Panc1 (cell line): ENCODE data around the gene DCXR. TPM values are rescaled to one million over a fixed set of nuclear protein-coding genes. Genes with fewer than 3 reads are reported as not detected.

Experiments
- ATAC-seq: fragments of 200-7000 bp; cut with Tn5 transposase; 2 replicates; pipeline ENCODE4 v1.9.1; 2020; ENCODE audit warnings: mild to moderate bottlenecking, moderate library complexity
- BruUV-seq: library from RNA; stranded (reverse); fragments of 400-500 nt; replicated peaks from 2 replicates; lab custom pipeline; 2021; lab: Mats Ljungman, UMichigan
- CTCF ChIA-PET: fragments of 300-600 bp; sonication (Branson Sonifier 250); formaldehyde crosslinking; loops from one replicate; lab custom pipeline; 2022; ENCODE audit warnings: antibody characterized with exemption; lab: Charles Lee
- POLR2A ChIA-PET: fragments of 300-600 bp; sonication (Branson Sonifier 250); formaldehyde crosslinking; loops from one replicate; lab custom pipeline; 2022; ENCODE audit warnings: antibody characterized with exemption; lab: Charles Lee
- DNase-seq: peaks from one replicate; pipeline ENCODE4 v3.0.0-alpha.2; 2010; ENCODE audit warnings: low read depth, low spot score
- H3K27ac ChIP-seq: 2 replicates; pipeline ENCODE4 v1.5.1; 2011; ENCODE audit warnings: mild to moderate bottlenecking, low read length, inconsistent platforms
- H3K27me3 ChIP-seq: fragments of 200-500 bp; sonication (Bioruptor generic); 2 replicates; pipeline ENCODE4 v1.6.0; 2014; ENCODE audit warnings: low read length, inconsistent platforms; ENCODE audit not compliant: control insufficient read depth, insufficient read depth
- H3K36me3 ChIP-seq: fragments of 200-500 bp; sonication (Bioruptor generic); 2 replicates; pipeline ENCODE4 v1.5.1; 2014; ENCODE audit warnings: inconsistent platforms, mild to moderate bottlenecking, low read length, moderate library complexity; ENCODE audit not compliant: control insufficient read depth, insufficient read depth
- H3K4me1 ChIP-seq: 2 replicates; pipeline ENCODE4 v1.5.1; 2011; ENCODE audit warnings: inconsistent platforms, mild to moderate bottlenecking, low read length, moderate library complexity; ENCODE audit not compliant: control insufficient read depth, insufficient read depth
- H3K4me3 ChIP-seq, 2 experiments: 2 replicates each; pipeline ENCODE4 v1.5.1; 2011 to 2012; ENCODE audit warnings: low read depth in 2 of 2, low read length in 2 of 2, mild to moderate bottlenecking in 2 of 2, inconsistent platforms in 1 of 2, moderate library complexity in 1 of 2
- H3K9me3 ChIP-seq: fragments of 200-500 bp; sonication (Bioruptor generic); 2 replicates; pipeline ENCODE4 v1.5.1; 2014; ENCODE audit warnings: low read depth, mild to moderate bottlenecking, inconsistent platforms, low read length, moderate library complexity; ENCODE audit not compliant: control insufficient read depth, insufficient read depth
- POLR2AphosphoS5 ChIP-seq: IDR thresholded peaks from 2 replicates; pipeline ENCODE4 v1.6.1; 2012; ENCODE audit warnings: mild to moderate bottlenecking, low read depth, low read length, moderate library complexity
- SIN3A ChIP-seq: IDR thresholded peaks from 2 replicates; pipeline ENCODE4 v1.6.1; 2012; ENCODE audit warnings: low read depth, mild to moderate bottlenecking, low read length, moderate library complexity, borderline replicate concordance; ENCODE audit not compliant: insufficient read depth
- TCF7L2 ChIP-seq: IDR thresholded peaks from 2 replicates; pipeline ENCODE4 v1.6.1; 2011; ENCODE audit warnings: mild to moderate bottlenecking, low read depth, low read length, inconsistent platforms
- in situ Hi-C: cut with HindIII; loops from 2 replicates; pipeline ENCODE4 v1.10.0; 2016; ENCODE audit warnings: low sequenced_read_pairs, low pct_unique_long_range_greater_than_20kb
- intact Hi-C: fragments of 100-400 bp; cut with micrococcal nuclease; formaldehyde crosslinking; loops from one replicate; pipeline ENCODE4 v1.10.0; 2022; ENCODE audit not compliant: unreplicated experiment
- total RNA-seq: library from RNA; stranded (reverse); gene quantifications from one replicate; pipeline ENCODE4 v1.2.1, GENCODE V29; 2021; ENCODE audit not compliant: unreplicated experiment
- TF ChIP-seq, protein P1 (sequence below), 2 experiments: IDR thresholded peaks; 2 replicates each; pipeline ENCODE4 v1.6.1; 2011 to 2012; ENCODE audit warnings: low read depth in 2 of 2, control low read depth in 1 of 2, low read length in 1 of 2, mild to moderate bottlenecking in 1 of 2, moderate library complexity in 1 of 2; ENCODE audit not compliant: insufficient read depth in 1 of 2
- TF ChIP-seq, protein P2 (sequence below): fragments of 450-650 bp; IDR thresholded peaks from 2 replicates; pipeline ENCODE4 v1.5.1; 2017; ENCODE audit warnings: mild to moderate bottlenecking

The DCXR gene
- total RNA-seq, 1 experiment from 2014 or later = 128 TPM

DNA sequence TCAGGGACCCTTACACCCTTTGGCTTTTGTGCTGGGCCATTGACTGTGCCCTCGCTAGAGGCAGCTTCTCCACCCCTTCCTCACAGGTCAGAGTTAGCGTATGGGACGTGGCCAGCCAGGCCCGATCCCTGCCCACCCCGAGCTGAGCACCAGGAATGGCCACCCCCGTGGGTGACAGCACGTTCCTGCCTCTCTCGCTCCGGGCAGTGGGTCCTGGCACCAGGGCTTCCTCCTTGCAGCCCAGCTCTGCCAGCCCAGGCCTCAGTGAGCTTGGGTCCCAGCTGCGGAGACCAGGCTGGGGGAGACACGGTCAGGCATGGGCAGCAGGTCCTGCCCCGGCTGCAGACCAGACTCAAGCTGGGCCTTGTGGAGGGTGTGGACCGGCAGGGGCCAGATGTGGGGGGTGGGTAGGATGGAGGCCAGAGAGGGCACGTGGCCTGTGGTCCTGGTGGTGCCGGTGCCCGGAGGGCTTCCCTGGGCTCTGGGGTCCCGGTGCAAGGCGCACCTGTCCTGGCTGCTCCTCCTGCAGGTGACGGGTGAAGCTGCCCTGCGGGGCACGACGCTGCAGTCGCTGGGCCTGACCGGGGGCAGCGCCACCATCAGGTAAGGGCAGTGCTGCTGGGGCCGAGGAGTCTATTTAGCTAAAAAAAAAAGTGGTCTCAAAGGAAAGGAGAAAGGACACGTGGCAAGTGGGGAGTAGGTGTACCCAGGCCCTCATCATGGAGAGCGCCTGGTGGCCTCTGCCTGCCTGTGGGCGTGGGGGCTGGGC is 41.9 kb downstream of the DCXR start:
- CTCF ChIA-PET = no interaction called here
- H3K27me3 ChIP-seq = no peaks in the 10 kb centered on the region
- in situ Hi-C loops (no loop called here), intact Hi-C loops (no loop called here)
- H3K27ac ChIP-seq = no peak overlapping the region
- ATAC-seq (no peak), DNase-seq (no peak)
- H3K4me1 ChIP-seq = peaks cover 22% of the 10 kb centered on the region
- TF ChIP-seq, protein P1, sequence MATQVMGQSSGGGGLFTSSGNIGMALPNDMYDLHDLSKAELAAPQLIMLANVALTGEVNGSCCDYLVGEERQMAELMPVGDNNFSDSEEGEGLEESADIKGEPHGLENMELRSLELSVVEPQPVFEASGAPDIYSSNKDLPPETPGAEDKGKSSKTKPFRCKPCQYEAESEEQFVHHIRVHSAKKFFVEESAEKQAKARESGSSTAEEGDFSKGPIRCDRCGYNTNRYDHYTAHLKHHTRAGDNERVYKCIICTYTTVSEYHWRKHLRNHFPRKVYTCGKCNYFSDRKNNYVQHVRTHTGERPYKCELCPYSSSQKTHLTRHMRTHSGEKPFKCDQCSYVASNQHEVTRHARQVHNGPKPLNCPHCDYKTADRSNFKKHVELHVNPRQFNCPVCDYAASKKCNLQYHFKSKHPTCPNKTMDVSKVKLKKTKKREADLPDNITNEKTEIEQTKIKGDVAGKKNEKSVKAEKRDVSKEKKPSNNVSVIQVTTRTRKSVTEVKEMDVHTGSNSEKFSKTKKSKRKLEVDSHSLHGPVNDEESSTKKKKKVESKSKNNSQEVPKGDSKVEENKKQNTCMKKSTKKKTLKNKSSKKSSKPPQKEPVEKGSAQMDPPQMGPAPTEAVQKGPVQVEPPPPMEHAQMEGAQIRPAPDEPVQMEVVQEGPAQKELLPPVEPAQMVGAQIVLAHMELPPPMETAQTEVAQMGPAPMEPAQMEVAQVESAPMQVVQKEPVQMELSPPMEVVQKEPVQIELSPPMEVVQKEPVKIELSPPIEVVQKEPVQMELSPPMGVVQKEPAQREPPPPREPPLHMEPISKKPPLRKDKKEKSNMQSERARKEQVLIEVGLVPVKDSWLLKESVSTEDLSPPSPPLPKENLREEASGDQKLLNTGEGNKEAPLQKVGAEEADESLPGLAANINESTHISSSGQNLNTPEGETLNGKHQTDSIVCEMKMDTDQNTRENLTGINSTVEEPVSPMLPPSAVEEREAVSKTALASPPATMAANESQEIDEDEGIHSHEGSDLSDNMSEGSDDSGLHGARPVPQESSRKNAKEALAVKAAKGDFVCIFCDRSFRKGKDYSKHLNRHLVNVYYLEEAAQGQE (IDR thresholded peaks at IDR 0.05; ENCODE audit: insufficient read depth in 1 of 2, low read depth in 2 of 2, low read length in 1 of 2) = no peak
- TF ChIP-seq TCF7L2 (no peak), SIN3A (no peak), POLR2AphosphoS5 (no peak)
- TF ChIP-seq, protein P2, sequence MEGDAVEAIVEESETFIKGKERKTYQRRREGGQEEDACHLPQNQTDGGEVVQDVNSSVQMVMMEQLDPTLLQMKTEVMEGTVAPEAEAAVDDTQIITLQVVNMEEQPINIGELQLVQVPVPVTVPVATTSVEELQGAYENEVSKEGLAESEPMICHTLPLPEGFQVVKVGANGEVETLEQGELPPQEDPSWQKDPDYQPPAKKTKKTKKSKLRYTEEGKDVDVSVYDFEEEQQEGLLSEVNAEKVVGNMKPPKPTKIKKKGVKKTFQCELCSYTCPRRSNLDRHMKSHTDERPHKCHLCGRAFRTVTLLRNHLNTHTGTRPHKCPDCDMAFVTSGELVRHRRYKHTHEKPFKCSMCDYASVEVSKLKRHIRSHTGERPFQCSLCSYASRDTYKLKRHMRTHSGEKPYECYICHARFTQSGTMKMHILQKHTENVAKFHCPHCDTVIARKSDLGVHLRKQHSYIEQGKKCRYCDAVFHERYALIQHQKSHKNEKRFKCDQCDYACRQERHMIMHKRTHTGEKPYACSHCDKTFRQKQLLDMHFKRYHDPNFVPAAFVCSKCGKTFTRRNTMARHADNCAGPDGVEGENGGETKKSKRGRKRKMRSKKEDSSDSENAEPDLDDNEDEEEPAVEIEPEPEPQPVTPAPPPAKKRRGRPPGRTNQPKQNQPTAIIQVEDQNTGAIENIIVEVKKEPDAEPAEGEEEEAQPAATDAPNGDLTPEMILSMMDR = no peak
- H3K4me3 ChIP-seq = no peak overlapping the region
- H3K9me3 ChIP-seq = no peaks in the 10 kb centered on the region
- H3K36me3 ChIP-seq = no peaks in the 10 kb centered on the region
- BruUV-seq = no TSS peak
- POLR2A ChIA-PET = interaction anchor here (0.7 kb wide), 1 partner anchor 16 kb away, joined by 3 read pairs; no protein-coding TSS in a partner anchor

DNA sequence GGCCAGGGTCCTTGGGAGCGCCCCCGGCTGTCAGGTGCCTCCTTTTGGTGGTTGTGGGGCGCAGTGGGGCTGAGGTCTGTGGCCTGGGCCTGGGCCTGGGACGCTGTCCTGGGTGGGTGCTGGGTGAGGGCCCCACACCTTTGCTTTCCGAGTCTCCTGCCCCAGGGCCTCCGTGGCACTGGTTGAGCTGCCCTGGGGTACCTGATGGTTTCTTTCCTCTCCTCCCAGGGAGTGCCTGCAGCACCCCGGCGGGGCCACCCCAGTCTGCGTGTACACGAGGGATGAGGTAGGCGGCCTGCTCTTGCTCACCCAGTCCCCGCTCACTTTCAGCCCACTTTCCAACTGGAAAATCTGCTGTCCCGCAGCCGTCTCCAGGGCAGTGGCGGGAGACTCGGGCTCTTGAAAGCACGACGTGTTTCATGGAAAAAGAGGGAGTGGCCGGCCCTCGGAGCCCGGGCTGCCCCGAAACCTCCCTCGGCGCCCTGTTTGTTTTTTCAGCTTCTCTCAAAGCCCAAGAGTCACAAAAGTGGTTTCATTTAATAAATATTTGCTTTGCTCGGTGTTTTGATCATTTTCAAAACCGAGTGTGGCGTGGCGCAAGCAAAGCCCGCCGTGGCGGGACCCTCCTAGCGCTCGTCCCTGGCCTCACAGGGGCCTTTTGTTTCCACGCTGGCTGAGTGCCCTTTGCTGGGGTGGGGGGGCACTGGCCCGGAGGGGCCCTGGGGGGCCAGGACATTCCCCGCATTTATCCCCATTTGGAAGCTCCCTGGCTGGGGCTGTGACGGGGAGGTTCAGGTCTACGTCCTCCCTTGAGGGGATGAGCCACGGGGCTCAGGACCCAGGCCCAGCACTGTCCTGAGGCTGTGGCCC is 42.7 kb downstream of the DCXR start:
- Histone ChIP-seq H3K36me3 (no peaks in the 10 kb centered on the region), H3K4me3 (no peak overlapping the region), H3K4me1 (peaks cover 21% of the 10 kb centered on the region), H3K27me3 (no peaks in the 10 kb centered on the region), H3K27ac (no peak overlapping the region), H3K9me3 (no peaks in the 10 kb centered on the region)
- BruUV-seq = no TSS peak
- TF ChIP-seq SIN3A = no peak
- TF ChIP-seq, protein P1 (IDR thresholded peaks at IDR 0.05; ENCODE audit: insufficient read depth in 1 of 2, low read depth in 2 of 2, low read length in 1 of 2) = no peak
- intact Hi-C loops (no loop called here), in situ Hi-C loops (no loop called here)
- ChIA-PET CTCF (no interaction called here), POLR2A (no interaction called here)
- DNase-seq = no peak
- ATAC-seq = no peak
